AG08395 (cell line): ENCODE results near the gene PTEN.
"Not testable (repeated sequence)": the region's sequence is repeated elsewhere in the genome, so short reads cannot be mapped to it uniquely, and the experiment has no call there.

Experiments
- DNase-seq: peaks from one replicate; pipeline ENCODE4 v3.0.0; 2012; ENCODE audit warnings: mixed read lengths, low spot score

The PTEN gene

GRCh38 chr10:87863053-87863943, at the start of gene PTEN, which contains the start of gene KLLN:
Gene PTEN, plus strand, starts transcription at chr10:87863625. Its CDS starts 845 bp downstream, at chr10:87864470.
Gene KLLN, minus strand, starts transcription at chr10:87863533. Its CDS starts 1,046 bp downstream, at chr10:87862487.
- DNase-seq: peak; percentile 83

GRCh38 chr10:87816163-87816897, 47.1 kb upstream of the PTEN start:
- no peak for DNase-seq

- no peak for DNase-seq
Measured at GRCh38 chr10:87816898-87817608, 46.4 kb upstream of the PTEN start.

GRCh38 chr10:87817609-87818504, 45.6 kb upstream of the PTEN start, which contains the start of gene ATAD1:
Gene ATAD1, minus strand, starts transcription at chr10:87818226. Its CDS starts 3,627 bp downstream, at chr10:87814599.
- DNase-seq: peak; percentile 96

GRCh38 chr10:87818505-87819288, 44.7 kb upstream of the PTEN start:
- DNase-seq: peak; percentile 5

GRCh38 chr10:87819289-87819585, 44.2 kb upstream of the PTEN start:
- no peak for DNase-seq

- DNase-seq: no peak
Measured at GRCh38 chr10:87826653-87827052, 36.8 kb upstream of the PTEN start.

GRCh38 chr10:87827681-87828080, 35.7 kb upstream of the PTEN start:
- DNase-seq: no peak

GRCh38 chr10:87829051-87829450, 34.4 kb upstream of the PTEN start:
- not testable (repeated sequence) for DNase-seq

GRCh38 chr10:87829986-87830729, 33.3 kb upstream of the PTEN start:
- no peak for DNase-seq

GRCh38 chr10:87836098-87836497, 27.3 kb upstream of the PTEN start:
- DNase-seq: no peak

- no peak for DNase-seq
Measured at GRCh38 chr10:87837445-87837844, 26.0 kb upstream of the PTEN start.

- DNase-seq: no peak
Measured at GRCh38 chr10:87838650-87839049, 24.8 kb upstream of the PTEN start.

GRCh38 chr10:87841186-87841585, 22.2 kb upstream of the PTEN start:
- DNase-seq: no peak

GRCh38 chr10:87842220-87842641, 21.2 kb upstream of the PTEN start:
- DNase-seq: no peak

- DNase-seq: peak; percentile 43
Measured at GRCh38 chr10:87842776-87843497, 20.5 kb upstream of the PTEN start.

GRCh38 chr10:87843714-87844113, 19.7 kb upstream of the PTEN start:
- DNase-seq: no peak

- DNase-seq: no peak
Measured at GRCh38 chr10:87844837-87845623, 18.4 kb upstream of the PTEN start.
